Ovary (tissue), 3 donors: ENCODE data around the gene ZBTB14.

ENCODE experiments used
- EP300 ChIP-seq: sonication (generic); formaldehyde crosslinking; IDR thresholded peaks from one replicate; pipeline ENCODE4 v1.6.1; 2017; ENCODE audit warnings: antibody characterized with exemption
- POLR2A ChIP-seq: fragments of 450-650 bp; IDR thresholded peaks from one replicate; pipeline ENCODE4 v1.6.1; 2017; ENCODE audit warnings: antibody characterized with exemption, mild to moderate bottlenecking, moderate library complexity
- TF ChIP-seq, protein P1 (sequence below), 3 donors: fragments of 450-650 bp in 2 of 3; fragments of 200-600 bp in 1 of 3; IDR thresholded peaks; one replicate each; pipeline versions ENCODE4 v1.5.1 to v1.8.0; 2016 to 2022; ENCODE audit warnings: antibody characterized with exemption in 3 of 3, mild to moderate bottlenecking in 1 of 3
- donor health status: DM: no; HTN: no; CAD: no.

DNA sequence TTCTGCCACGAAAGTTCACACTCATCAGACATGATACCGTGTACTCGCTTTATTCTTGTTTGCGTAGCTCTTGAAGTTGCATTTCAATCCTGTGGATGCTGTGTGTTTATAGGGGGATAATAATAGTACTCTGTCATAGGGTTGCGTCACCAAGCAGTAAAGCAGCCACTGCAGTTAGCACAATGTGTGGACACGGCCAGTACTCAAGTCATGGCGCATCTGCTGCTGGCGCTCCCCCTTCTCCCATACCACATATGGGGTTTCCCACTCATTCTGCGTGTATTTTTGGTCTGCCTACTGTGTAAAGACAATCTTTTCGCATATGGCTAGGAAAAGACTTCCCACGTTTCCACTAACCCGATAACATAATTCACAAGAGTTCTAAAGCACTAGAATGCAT, 2.1 kb upstream of the ZBTB14 start:
- TF ChIP-seq, protein P1, sequence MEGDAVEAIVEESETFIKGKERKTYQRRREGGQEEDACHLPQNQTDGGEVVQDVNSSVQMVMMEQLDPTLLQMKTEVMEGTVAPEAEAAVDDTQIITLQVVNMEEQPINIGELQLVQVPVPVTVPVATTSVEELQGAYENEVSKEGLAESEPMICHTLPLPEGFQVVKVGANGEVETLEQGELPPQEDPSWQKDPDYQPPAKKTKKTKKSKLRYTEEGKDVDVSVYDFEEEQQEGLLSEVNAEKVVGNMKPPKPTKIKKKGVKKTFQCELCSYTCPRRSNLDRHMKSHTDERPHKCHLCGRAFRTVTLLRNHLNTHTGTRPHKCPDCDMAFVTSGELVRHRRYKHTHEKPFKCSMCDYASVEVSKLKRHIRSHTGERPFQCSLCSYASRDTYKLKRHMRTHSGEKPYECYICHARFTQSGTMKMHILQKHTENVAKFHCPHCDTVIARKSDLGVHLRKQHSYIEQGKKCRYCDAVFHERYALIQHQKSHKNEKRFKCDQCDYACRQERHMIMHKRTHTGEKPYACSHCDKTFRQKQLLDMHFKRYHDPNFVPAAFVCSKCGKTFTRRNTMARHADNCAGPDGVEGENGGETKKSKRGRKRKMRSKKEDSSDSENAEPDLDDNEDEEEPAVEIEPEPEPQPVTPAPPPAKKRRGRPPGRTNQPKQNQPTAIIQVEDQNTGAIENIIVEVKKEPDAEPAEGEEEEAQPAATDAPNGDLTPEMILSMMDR (IDR thresholded peaks at IDR 0.05), result no peak
- TF ChIP-seq POLR2A (no peak), EP300 (no peak)
